SIG-M5 treated with dmso at 0.1 percent for 504 hours (cell line): ENCODE measurements around the gene FYN.
"Not testable (repeated sequence)": the region's sequence is repeated elsewhere in the genome, so short reads cannot be mapped to it uniquely, and the experiment has no call there.

Experiments used
- DNase-seq: peaks from one replicate; lab custom pipeline; 2025; ENCODE audit not compliant: unreplicated experiment; lab: John Stamatoyannopoulos, UW

FYN gene

DNA sequence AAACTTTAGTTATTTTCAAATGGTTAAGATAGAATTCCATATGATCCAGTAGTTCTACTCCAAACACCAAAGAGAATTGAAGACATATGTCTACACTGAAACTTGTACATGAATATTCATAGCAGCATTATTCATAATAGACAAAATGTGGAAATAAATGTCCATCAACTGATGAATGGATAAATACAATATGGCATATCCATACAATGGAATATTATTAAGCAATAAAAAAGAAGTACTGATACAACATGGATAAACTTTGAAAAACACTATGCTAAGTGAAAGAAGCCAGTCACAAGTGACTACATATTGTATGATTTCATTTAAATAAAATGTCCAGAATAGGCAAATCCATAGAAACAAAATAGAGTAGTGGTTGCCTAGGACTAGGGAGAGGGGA is 234.0 kb downstream of the FYN start:
- no peak for DNase-seq

GRCh38 chr6:111634981-111635380 is 238.3 kb downstream of the FYN start:
- not testable (repeated sequence) for DNase-seq

- no peak for DNase-seq
These were observed 239.4 kb downstream of the FYN start for GRCh38 chr6:111633822-111634221.

DNA sequence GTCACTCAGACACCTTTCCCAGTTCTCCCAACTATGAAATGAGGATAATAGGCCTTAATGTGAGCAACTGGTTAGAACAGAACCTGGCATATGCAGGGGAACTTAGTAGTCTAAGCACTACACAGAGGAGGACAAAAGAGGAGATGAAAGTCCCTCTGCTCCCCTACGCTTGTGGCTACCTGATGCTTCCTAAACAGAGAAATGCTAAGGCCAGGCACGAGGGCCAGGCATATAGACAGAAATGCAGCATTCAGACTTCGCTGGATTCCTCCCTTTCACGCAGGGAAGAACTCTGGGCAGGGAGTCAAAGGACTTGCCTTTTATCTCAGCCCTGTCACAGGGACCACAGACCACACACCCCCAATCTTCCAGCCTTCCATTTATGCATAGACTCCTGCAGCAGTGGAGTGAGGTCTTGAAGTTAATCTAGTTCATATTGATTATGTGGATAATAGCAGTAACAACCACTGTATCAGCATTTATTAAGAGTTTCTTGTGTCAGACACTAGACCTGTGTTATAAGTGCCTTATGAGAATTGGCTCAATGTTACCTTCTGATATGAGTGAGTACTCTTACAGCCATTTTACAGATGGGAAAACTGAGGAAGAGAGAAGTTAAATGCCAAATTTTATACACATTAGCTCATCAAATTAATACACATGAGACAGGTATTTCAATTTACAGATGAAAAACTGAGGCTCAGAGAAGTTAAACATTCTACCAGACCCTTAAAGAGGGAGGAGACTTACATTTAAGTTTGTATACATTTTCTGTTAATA is 240.6 kb downstream of the FYN start:
- DNase-seq: no peak

- no peak for DNase-seq
These were observed 241.3 kb downstream of the FYN start for GRCh38 chr6:111631903-111632460.

- no peak for DNase-seq
These were observed 242.2 kb downstream of the FYN start for GRCh38 chr6:111631018-111631417.

DNA sequence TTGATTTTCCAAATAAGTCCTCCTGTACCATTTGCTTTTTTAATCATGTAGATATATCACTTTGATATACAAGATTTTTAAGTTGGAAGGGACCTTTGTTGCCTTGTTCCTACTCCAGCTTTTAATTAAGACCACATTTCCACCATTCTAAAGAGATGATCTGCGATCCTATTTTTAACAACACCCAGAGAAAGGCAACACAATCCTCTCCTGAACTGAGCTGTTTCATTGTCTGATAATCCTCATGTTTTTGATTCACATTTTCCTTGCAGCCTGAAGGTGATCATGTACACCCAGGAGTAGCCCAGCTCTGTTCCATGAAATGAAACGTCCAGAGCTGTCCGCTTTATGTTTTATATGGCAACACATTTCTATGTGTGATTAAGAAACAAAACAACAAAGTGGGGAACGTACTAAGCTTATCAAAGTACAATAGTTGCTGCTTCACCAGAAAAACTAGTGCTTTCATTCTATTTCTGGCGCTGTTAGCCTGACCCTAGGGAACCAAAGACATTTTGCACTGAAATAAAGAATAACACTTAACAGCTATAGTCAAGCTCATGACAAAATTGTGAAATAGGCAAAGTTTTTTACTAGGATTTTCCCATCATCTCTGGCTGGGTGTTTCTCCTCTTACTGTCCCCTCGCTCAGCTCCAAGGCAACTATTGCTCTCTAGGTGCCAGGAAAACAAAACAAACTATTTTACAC is 245.0 kb downstream of the FYN start:
- DNase-seq: no peak

- DNase-seq: no peak
These were observed 246.8 kb downstream of the FYN start for GRCh38 chr6:111626441-111626840.

DNA sequence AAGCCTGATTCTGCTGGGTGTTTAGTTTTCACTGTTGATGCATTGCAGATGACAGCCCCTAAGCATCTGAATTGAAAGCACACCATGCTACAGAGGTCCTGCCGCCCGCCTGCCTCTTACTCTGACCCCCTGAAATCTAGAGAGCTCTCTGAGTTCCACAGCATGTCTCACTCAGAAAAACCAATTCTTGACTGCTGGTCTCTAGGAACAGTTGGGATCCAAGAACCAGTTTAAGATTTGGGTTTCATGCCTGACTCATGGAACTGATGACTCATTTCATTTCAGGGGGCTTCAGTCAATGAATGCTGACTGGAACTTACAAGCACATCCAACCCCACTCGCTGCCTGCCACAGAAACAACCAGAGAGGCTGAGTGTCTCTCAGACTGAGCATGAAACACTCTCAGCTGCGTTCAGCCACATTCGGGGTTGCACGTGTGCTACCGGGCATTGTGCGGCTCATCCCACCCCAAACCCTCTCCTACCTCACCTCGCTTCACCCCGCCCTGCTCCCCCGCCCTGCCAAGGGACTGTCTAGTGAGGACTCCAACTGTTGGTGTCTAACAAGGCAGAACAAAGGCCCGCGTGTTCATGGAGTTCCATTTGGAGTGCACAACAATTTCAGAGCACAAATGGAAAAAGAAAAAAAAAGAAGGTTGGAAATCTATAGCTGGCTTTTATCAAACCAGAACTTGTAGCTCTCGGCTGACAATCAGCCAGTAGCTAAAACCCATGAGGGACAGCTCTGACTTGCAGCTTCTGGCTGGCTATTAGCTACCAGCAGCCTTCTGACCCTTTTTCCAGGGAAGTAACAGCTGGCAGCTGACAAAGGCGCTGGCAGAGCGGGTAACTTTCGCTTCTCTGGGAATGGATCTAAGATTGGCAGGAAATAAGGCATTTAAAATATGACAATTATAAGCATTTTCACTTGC is 247.5 kb downstream of the FYN start:
- DNase-seq: no peak

- DNase-seq: no peak
These were observed 248.2 kb downstream of the FYN start for GRCh38 chr6:111625099-111625416.

DNA sequence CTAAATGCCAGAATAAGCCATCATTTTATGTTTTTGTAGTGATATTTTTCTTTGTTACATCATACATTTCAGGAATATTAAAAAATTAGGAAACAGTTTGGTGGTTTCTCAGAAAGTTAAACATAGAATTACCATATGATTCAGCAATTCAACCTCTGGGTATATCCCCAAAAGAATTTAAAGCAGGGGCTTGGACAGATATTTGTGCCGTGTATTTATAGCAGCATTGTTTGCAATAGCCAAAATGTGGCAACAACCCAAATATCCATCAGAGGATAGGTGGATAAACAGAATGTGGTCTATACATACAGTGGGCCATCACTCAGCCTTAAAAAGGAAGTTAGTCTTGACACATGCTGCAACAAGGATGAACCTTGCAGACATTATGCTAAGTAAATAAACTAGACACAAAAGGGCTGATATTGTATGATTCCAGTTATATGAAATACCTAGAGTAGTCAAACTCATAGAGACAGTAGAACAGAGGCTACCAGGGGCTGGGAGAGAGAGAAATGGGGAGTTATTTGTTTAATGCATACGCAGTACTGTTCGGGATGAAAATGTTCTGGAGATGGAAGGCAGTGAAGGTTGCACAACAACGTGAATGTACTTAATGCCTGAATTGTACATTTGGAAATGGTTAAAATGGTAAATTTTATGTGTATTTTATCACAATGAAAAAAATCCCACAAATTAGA is 248.7 kb downstream of the FYN start:
- DNase-seq: peak; percentile 44

GRCh38 chr6:111623046-111623718 is 250.1 kb downstream of the FYN start:
- DNase-seq: no peak

GRCh38 chr6:111620169-111620568 is 253.1 kb downstream of the FYN start:
- no peak for DNase-seq

DNA sequence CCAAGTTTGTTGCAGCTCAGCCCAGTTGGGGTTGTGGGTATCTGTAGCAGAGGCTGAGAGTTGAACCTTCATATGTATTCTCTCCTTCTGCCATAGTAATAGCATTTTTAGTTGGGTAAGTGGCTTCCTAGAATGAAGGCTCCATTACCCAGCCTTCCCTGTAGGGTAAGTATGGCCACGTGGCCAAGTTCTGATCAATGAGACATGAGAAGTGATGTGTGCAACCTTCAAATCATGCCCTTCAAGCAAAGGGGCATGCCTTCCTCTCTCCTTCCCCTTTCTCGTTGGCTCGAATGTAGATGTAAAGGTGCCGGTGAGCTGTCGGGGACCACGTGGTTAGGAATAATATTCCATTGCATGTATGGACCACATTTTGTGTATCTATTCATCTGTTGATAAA is 254.8 kb downstream of the FYN start:
- DNase-seq: no peak

DNA sequence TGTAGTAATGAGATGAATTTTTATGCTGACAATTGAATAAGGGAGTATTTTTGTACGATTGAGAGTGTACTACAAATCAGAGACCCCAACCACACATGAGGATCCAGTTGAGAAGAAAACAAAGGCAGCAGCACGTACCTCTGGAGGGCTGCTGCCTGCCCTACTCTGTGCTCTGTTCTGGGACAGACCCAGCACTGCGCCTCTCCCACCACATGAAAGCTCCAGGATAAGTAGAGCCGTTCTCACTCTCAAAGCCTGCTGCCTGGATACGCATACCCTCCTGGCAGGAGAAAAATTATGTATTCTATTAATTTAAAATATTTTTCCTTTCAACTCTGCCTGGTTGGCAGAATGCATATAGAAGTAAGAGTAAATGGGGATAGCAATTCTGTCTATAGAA is 256.1 kb downstream of the FYN start:
- DNase-seq: no peak

DNA sequence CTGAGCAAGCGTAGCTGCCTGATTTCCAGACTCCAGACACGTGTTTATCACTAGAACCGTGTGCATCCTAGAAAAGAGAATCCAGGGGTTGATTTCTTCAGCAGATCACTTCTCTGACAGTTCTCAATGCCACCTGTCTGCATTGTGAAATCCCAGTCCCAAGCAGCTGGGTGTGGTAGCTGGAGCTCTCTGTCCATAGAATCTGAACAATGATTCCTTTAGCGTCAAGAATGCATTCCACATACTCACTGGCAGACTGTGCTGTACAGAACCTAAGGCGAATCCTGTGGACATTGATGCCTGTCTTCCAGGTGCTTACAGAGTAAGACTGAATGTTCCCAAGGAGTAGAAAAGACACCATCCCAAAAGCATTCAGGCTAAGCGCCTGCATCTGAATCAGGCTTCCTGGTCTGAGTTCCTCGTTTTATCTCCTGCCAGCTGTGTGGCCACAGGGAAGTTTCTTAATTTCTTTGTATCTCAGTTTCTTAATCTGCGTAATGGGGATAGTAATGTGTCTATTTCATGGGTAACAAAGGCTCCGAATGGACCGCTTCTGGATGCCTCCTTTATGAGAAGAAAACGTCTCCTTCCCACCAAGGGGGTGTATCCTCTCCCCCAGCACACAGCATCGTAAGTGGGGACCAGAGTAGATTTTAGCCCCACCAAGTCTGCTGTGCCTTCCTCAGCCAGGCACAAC is 257.2 kb downstream of the FYN start:
- DNase-seq: no peak

DNA sequence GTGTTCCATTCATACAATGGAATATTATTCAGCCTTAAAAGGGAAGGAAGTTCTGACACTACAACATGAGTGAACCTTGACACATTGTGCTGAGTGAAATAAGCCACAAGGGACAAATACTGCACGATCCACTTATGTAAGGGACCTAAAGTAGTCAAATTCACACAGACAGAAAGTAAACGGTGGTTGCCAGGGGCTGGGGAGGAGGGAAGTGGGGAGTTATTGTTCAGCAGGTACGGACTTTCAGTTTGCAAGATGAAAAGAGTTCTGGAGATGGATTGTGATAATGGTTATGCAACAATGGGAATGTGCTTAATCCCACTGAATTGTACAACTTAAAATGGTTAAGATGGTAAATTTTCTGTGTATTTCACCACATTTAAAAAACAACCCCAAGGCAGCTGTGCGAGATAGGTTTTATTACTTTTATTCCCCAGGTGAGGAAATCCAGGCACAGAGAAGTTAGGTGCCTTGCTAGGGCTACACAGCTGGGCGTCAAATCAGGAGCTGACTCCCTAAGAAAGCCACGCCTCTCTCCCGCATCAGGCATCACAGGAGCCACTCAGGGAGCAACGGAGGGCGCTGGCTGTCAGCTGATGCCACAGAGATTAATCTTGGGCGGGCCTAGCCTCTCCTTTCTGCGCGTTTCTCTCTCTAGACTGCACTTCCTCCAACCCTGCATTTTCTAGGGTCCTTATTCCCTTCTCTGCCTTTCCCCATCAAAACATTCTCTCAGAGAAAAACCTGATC is 258.2 kb downstream of the FYN start:
- DNase-seq: no peak

DNA sequence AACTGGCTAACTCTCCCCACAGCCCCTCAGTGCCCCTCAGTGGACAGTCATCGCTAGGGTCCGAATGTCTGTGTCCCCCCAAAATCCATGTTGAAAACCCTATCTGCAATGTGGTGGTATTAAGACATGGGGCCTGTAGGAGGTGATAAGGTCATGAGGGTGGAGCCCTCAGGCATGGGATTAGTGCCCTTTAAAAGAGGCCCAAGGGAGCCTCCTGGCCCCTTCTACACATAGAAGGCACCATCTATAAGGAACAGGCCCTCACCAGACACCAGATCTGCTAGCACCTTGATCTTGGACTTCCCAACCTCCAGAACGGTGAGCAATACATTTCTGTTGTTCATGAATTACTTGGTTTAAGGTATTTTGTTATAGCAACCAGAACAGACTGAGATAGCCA is 260.9 kb downstream of the FYN start:
- no peak for DNase-seq
